HL-60 (cell line): Measurements from ENCODE around the gene PEX13.
"Not testable (repeated sequence)": the region's sequence is repeated elsewhere in the genome, so short reads cannot be mapped to it uniquely, and the experiment has no call there.

ENCODE experiments used
- DNase-seq, 2 experiments: peaks; one replicate each; pipeline ENCODE4 v3.0.0-alpha.2; 2010 to 2020; ENCODE audit warnings: low read depth in 1 of 2, low spot score in 1 of 2
- H3K27ac ChIP-seq: fragments of 250-450 bp; sonication (Bioruptor Pico); replicated peaks from 2 replicates; pipeline ENCODE4 v1.5.1; 2020; ENCODE audit warnings: mild to moderate bottlenecking, moderate library complexity
- H3K27me3 ChIP-seq: fragments of 250-450 bp; sonication (Bioruptor Pico); 2 replicates; pipeline ENCODE4 v1.5.1; 2021; ENCODE audit warnings: mild to moderate bottlenecking, moderate library complexity; ENCODE audit not compliant: insufficient read depth, poor library complexity, severe bottlenecking
- H3K4me3 ChIP-seq: replicated peaks from 2 replicates; pipeline ENCODE4 v1.5.1; 2011; ENCODE audit warnings: mild to moderate bottlenecking, control low read depth, low read length; ENCODE audit not compliant: insufficient read depth
- GABPA ChIP-seq: IDR thresholded peaks from 2 replicates; pipeline ENCODE4 v1.6.1; 2012; ENCODE audit warnings: low read depth
- POLR2AphosphoS5 ChIP-seq: IDR thresholded peaks from 2 replicates; pipeline ENCODE4 v1.6.1; 2012; ENCODE audit warnings: low read depth
- REST ChIP-seq: IDR thresholded peaks from 2 replicates; pipeline ENCODE4 v1.6.1; 2012; ENCODE audit warnings: low read depth; ENCODE audit not compliant: insufficient replicate concordance
- SPI1 ChIP-seq: IDR thresholded peaks from 2 replicates; pipeline ENCODE4 v1.6.1; 2012; ENCODE audit warnings: low read depth, mild to moderate bottlenecking, borderline replicate concordance
- TF ChIP-seq, protein P1 (sequence below): IDR thresholded peaks from one replicate; pipeline ENCODE4 v1.5.1; 2011; ENCODE audit warnings: low read length, control low read depth, inconsistent platforms; ENCODE audit not compliant: insufficient read depth

PEX13 gene

DNA sequence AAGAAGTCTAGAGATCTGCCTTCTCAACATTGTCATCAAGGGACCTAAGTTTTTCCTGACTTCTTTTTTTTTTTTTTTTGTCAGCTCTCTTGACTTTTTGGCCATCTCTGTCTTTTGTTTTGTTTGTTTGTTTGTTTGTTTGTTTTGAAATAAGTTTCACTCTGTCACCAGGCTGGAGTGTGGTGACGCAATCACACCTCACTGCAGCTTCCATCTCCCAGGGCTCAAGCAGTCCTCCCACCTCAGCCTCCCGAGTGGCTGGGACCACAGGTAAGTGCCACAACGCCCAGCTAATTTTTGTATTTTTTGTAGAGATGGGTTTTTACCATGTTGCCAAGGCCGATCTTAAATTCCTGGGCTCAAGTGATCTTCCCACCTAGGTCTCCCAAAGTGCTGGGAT is 6.2 kb downstream of the PEX13 start:
- no peak for DNase-seq

GRCh38 chr2:61029533-61029932 is 12.0 kb downstream of the PEX13 start:
- Histone ChIP-seq H3K27me3 (no peaks in the 10 kb centered on the region), H3K27ac (no peak overlapping the region), H3K4me3 (no peak overlapping the region)
- no peak for DNase-seq
- TF ChIP-seq POLR2AphosphoS5 (no peak), SPI1 (no peak), GABPA (no peak), REST (no peak)
- TF ChIP-seq, protein P1, sequence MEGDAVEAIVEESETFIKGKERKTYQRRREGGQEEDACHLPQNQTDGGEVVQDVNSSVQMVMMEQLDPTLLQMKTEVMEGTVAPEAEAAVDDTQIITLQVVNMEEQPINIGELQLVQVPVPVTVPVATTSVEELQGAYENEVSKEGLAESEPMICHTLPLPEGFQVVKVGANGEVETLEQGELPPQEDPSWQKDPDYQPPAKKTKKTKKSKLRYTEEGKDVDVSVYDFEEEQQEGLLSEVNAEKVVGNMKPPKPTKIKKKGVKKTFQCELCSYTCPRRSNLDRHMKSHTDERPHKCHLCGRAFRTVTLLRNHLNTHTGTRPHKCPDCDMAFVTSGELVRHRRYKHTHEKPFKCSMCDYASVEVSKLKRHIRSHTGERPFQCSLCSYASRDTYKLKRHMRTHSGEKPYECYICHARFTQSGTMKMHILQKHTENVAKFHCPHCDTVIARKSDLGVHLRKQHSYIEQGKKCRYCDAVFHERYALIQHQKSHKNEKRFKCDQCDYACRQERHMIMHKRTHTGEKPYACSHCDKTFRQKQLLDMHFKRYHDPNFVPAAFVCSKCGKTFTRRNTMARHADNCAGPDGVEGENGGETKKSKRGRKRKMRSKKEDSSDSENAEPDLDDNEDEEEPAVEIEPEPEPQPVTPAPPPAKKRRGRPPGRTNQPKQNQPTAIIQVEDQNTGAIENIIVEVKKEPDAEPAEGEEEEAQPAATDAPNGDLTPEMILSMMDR = no peak

More for the DNA sequence above, 6.2 kb downstream of the PEX13 start:
- TF ChIP-seq REST = no peak
- TF ChIP-seq POLR2AphosphoS5 = no peak
- no peak for TF ChIP-seq GABPA
- TF ChIP-seq, protein P1 = no peak
- TF ChIP-seq SPI1 = no peak
- Histone ChIP-seq H3K27ac (no peak overlapping the region), H3K27me3 (no peaks in the 10 kb centered on the region), H3K4me3 (no peak overlapping the region)

GRCh38 chr2:61034592-61034991 is 17.1 kb downstream of the PEX13 start:
- not testable (repeated sequence) for H3K4me3 ChIP-seq

DNA sequence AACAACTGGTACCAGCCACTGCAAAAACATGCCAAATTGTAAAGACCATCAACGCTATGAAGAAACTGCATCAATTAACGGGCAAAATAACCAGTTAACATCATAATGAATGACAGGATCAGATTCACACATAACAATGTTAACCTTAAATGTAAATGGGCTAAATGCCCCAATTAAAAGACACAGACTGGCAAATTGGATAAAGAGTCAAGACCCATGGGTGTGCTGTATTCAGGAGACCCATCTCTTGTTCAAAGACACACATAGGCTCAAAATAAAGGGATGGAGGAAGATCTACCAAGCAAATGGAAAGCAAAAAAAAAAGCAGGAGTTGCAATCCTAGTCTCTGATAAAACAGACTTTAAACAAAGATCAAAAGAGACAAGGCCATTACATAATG is 19.1 kb downstream of the PEX13 start:
- DNase-seq, H3K4me3 ChIP-seq, H3K27ac ChIP-seq, H3K27me3 ChIP-seq: not testable (repeated sequence)

More at GRCh38 chr2:61034592-61034991, 17.1 kb downstream of the PEX13 start:
- DNase-seq, H3K27ac ChIP-seq, H3K27me3 ChIP-seq: not testable (repeated sequence)

DNA sequence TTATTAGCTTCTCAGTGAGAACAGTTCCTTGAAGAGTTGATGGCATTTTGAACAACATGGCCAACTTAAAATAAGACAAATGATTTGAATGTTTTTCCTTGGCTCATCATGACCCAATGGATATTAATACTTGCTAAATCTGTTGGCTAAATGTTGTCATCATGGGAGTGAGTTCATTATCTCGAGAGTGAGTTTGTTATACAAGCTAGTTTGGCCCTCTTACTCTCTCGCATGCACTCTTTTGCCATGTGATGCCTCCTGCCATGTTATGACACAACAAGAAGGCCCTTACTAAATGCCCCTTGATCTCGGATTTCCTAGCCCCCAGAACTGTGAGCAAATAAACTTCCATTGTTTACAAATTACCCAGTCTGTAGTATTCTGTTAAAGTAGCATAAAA is 25.3 kb downstream of the PEX13 start:
- H3K4me3 ChIP-seq = no peak overlapping the region
- TF ChIP-seq, protein P1 = no peak
- TF ChIP-seq POLR2AphosphoS5 (no peak), REST (no peak), SPI1 (no peak), GABPA (no peak)
- DNase-seq = no peak

More for the DNA sequence above, 25.3 kb downstream of the PEX13 start:
- Histone ChIP-seq H3K27ac (no peak overlapping the region), H3K27me3 (no peaks in the 10 kb centered on the region)
